Activated naive CD8-positive, alpha-beta T cell treated with anti-CD3 and anti-CD28 coated beads for 36 hours (primary cell): ENCODE measurements around the gene DRD1. TPM values are rescaled to one million over a fixed set of nuclear protein-coding genes. Genes with fewer than 3 reads are reported as not detected.

ENCODE experiments used
- DNase-seq: peaks from one replicate; pipeline ENCODE4 v3.0.0; 2021
- H3K27ac Mint-ChIP-seq: one replicate; pipeline ENCODE4 v1.8.0; 2022; ENCODE audit warnings: mild to moderate bottlenecking, moderate library complexity, mixed read lengths
- H3K27me3 Mint-ChIP-seq: one replicate; pipeline ENCODE4 v1.8.0; 2022; ENCODE audit warnings: mild to moderate bottlenecking, mixed read lengths
- H3K36me3 Mint-ChIP-seq: one replicate; pipeline ENCODE4 v1.8.0; 2021; ENCODE audit warnings: mild to moderate bottlenecking, mixed read lengths
- H3K4me1 Mint-ChIP-seq: one replicate; pipeline ENCODE4 v1.8.0; 2021; ENCODE audit warnings: mixed read lengths
- H3K4me3 Mint-ChIP-seq: one replicate; pipeline ENCODE4 v1.8.0; 2022; ENCODE audit warnings: mild to moderate bottlenecking, moderate library complexity, mixed read lengths
- H3K9me3 Mint-ChIP-seq: one replicate; pipeline ENCODE4 v1.8.0; 2022; ENCODE audit warnings: mixed read lengths
- total RNA-seq, 2 experiments: library from RNA; stranded (reverse); gene quantifications; one replicate each; pipeline ENCODE4 v1.2.3, GENCODE V29; 2021

The DRD1 gene
- total RNA-seq, 2 experiments from 2014 or later = not detected

DNA sequence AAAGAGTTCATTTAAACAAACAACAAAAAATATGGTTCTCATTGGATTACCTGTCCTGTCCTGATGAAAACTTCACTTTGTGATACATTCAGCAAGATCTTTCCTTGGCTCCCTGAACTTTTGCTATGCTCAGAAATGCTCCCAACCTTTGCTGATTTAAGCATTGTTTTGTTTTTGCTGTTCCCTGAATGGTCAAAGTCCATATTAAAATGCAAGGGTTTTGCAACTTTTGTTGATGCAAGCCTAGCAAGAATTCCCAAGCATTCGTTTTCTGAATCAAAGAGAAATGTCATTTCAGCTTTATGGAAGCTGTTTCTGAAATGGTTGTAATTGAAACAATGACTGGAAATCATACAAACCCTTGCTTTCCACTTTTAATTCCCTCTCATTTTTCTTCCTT, 31.3 kb upstream of the DRD1 start:
- peaks cover 33% of the 10 kb centered on the region for H3K4me1 Mint-ChIP-seq
- H3K36me3 Mint-ChIP-seq = peaks cover 15% of the 10 kb centered on the region
- no peaks in the 10 kb centered on the region for H3K27me3 Mint-ChIP-seq
- H3K27ac Mint-ChIP-seq = no peak overlapping the region
- H3K9me3 Mint-ChIP-seq = no peaks in the 10 kb centered on the region
- no peak overlapping the region for H3K4me3 Mint-ChIP-seq
- no peak for DNase-seq

DNA sequence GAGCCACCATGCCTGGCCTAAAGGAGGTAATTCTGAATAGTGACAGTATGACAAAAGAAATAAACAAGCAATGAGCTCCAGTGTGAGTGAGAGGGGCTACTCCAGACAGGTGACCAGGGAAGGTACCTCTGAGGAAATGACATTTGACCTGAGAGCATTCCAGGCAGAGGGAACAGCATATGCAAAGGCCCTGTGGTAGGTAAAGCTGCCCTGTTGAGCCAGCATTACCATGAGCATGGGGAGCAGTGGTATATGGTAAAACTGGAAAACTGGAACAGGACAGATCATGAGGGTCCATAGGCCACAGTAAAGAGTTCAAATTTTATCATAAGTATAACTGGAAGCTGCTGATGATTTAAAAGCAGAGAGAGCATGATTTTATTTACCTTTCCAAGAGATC, 28.4 kb upstream of the DRD1 start:
- H3K9me3 Mint-ChIP-seq = peaks cover 2% of the 10 kb centered on the region
- peaks cover 23% of the 10 kb centered on the region for H3K4me1 Mint-ChIP-seq
- no peaks in the 10 kb centered on the region for H3K36me3 Mint-ChIP-seq
- H3K4me3 Mint-ChIP-seq = no peak overlapping the region
- no peaks in the 10 kb centered on the region for H3K27me3 Mint-ChIP-seq
- peak overlapping the region; percentile 25 for H3K27ac Mint-ChIP-seq
- no peak for DNase-seq

DNA sequence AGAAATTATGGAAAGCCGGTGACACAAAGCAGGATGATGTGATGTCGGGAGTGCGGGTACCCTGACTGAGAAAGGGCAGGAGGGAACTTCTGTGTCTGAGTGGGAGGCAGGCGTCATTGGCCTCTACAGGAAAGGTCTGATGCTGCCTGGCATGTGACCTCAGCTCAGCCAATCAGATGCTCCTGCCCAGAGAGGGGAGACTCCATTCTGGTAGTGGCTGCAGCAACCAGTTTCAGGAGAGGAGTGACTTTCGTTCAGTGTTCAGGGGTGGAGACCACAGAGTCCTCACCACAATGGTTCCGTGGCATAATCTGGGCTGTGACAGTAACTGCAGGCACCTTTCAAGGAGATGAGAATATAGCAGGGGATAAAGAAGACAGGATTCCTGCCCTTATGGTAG, 27.6 kb upstream of the DRD1 start:
- H3K27me3 Mint-ChIP-seq = no peaks in the 10 kb centered on the region
- H3K4me1 Mint-ChIP-seq = peaks cover 20% of the 10 kb centered on the region
- H3K36me3 Mint-ChIP-seq = no peaks in the 10 kb centered on the region
- H3K4me3 Mint-ChIP-seq = no peak overlapping the region
- no peak overlapping the region for H3K27ac Mint-ChIP-seq
- H3K9me3 Mint-ChIP-seq = peaks cover 2% of the 10 kb centered on the region
- peak; percentile 60 for DNase-seq

DNA sequence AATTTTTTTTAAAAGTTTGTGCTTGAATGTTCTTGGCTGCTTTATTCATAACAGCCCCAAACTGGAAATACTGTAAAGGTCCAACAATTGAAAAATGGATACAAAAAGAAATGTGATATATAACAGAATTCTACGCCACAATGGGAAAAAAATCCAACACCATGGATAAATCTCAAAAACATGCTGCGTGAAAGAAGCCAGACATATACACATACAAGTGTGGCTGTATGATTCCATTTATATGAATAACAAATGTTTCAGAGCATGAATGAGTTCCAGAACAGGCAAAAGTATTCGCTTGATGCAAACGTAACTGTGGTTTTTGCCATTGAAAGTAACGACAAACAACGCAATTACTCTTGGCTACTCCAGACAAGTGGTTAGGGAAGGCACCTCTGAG, 27.2 kb upstream of the DRD1 start:
- Mint-ChIP-seq H3K4me1 (peaks cover 17% of the 10 kb centered on the region), H3K27me3 (no peaks in the 10 kb centered on the region), H3K9me3 (peaks cover 2% of the 10 kb centered on the region), H3K36me3 (no peaks in the 10 kb centered on the region), H3K27ac (no peak overlapping the region), H3K4me3 (no peak overlapping the region)
- DNase-seq = no peak

DNA sequence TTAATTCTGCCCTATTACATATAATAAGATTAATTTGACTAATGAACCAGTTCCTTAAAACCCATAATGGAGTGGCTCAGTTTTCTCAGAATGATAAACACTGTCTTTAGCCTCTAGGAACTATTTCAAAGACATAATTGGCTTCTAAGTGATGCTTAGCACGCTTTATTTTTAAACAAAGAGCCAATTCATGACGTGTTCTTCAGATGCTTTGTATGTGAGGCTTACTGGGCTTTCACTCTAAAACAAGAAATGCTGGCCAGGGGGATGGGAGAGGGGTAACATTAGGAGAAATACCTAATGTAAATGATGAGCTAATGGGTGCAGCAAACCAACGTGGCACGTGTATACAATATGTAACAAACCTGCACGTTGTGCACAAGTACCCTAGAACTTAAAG, 26.8 kb upstream of the DRD1 start:
- DNase-seq = no peak
- H3K4me1 Mint-ChIP-seq = peaks cover 17% of the 10 kb centered on the region
- H3K9me3 Mint-ChIP-seq = peaks cover 2% of the 10 kb centered on the region
- H3K27me3 Mint-ChIP-seq = no peaks in the 10 kb centered on the region
- H3K36me3 Mint-ChIP-seq = no peaks in the 10 kb centered on the region
- H3K27ac Mint-ChIP-seq = no peak overlapping the region
- H3K4me3 Mint-ChIP-seq = no peak overlapping the region

DNA sequence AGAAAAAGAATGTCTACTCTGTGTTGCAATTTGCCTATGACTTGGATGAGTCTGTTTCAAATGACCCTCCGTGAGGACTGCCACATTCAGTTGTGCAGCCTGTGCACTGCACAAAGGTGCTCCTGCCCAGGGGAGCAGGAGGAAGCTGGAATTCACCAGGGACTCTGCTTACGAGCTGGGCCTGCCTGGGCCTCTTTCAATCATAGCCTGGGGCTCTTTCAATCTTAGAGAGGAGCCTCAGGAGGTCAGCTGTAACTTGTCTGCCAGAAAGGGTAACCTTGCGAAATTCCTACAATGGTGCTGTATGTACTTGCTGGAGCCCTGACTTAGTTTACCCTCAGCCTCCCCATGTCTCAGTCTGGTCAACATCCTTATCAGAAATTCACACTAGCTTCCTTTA, 25.9 kb upstream of the DRD1 start:
- DNase-seq = no peak
- no peaks in the 10 kb centered on the region for H3K27me3 Mint-ChIP-seq

DNA sequence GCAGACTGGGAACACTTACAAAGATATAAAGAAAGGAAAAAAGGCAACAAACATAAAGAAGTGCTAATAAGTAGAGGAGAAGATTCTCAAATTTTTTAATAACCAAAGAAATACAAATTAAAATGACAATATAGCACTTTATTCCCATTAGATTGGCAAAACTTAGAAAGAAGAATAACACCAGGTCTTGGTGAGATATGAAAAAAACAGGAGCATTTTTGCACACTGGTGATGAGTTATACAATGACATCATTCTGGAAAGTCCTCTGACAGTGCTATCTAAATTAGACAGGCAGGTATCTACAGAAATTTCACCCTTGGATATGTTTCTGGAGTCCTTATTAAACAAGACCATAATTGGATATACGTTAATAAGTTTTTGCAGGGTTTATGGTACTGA, 24.9 kb upstream of the DRD1 start:
- Mint-ChIP-seq H3K27ac (no peak overlapping the region), H3K27me3 (no peaks in the 10 kb centered on the region), H3K4me3 (no peak overlapping the region), H3K9me3 (peaks cover 2% of the 10 kb centered on the region), H3K4me1 (peaks cover 24% of the 10 kb centered on the region), H3K36me3 (no peaks in the 10 kb centered on the region)
- no peak for DNase-seq

More for the DNA sequence above, 25.9 kb upstream of the DRD1 start:
- H3K36me3 Mint-ChIP-seq = no peaks in the 10 kb centered on the region
- H3K9me3 Mint-ChIP-seq = peaks cover 2% of the 10 kb centered on the region
- H3K4me1 Mint-ChIP-seq = peaks cover 19% of the 10 kb centered on the region
- H3K4me3 Mint-ChIP-seq = no peak overlapping the region
- no peak overlapping the region for H3K27ac Mint-ChIP-seq

DNA sequence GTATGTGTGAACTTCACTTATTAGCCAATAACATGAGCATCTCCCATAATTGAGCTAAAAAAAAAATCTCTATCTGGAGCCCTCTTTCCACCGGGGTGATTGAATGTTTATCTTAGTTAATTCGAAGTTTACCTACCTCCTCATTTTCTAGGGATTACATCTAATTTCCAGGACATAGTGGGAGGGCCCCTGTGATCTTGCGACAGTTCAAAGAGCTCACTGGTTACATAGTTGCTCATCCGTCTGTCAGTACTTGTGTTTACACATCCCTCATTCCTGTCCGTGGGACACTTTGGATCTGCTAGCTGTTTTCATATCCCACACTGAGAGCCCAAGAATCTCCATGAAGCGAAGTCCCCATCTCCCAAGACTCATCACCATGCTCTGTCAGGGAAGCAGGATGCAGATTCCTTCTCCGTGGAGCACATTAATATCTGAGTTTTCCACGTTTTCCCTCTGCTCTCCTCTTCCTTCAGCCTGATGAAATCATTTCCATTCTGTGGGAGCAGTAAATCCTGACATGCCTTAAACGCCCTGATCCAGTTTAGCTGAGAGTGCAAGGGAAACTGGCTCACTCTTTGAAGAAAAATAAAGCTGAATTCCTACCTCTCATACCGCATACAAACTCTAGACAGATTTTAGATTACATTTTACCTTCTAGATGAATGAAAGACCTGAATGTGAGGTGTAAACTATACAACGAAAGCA, 24.2 kb upstream of the DRD1 start:
- H3K36me3 Mint-ChIP-seq = no peaks in the 10 kb centered on the region
- no peak overlapping the region for H3K27ac Mint-ChIP-seq
- peaks cover 2% of the 10 kb centered on the region for H3K9me3 Mint-ChIP-seq
- no peak overlapping the region for H3K4me3 Mint-ChIP-seq
- DNase-seq = no peak
- H3K4me1 Mint-ChIP-seq = peaks cover 27% of the 10 kb centered on the region
- no peaks in the 10 kb centered on the region for H3K27me3 Mint-ChIP-seq

DNA sequence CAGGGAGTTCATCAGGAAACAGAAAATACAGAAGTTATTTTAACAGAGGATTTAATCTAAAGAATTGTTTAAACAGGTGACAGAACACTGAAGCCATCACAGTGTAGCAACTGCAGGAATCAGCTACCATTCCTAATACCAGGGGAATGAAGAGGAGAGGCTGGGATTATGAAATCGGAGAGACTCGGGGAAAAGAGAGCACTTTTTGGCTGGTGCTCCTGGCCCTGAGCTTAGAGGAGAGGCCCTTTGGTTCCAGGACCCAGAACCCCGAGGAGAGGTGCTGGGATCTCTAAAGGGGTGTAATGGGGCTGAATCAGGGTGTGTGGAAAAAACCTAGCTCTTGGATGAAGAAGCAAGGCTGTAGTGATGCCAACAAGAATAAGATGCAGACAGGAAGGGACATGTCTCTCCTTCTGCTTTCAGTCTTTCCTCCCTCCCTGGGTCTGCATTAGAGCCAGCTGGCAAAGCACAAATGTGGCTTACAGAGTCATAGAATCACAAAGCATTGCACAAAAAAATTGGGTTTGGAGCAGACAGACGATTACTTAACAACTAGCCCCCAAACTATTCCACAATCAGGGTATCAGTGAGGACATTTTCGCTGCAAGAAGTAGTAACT, 22.8 kb upstream of the DRD1 start:
- Mint-ChIP-seq H3K9me3 (peaks cover 2% of the 10 kb centered on the region), H3K4me1 (peaks cover 25% of the 10 kb centered on the region), H3K27me3 (no peaks in the 10 kb centered on the region), H3K27ac (no peak overlapping the region), H3K4me3 (no peak overlapping the region), H3K36me3 (no peaks in the 10 kb centered on the region)
- no peak for DNase-seq

DNA sequence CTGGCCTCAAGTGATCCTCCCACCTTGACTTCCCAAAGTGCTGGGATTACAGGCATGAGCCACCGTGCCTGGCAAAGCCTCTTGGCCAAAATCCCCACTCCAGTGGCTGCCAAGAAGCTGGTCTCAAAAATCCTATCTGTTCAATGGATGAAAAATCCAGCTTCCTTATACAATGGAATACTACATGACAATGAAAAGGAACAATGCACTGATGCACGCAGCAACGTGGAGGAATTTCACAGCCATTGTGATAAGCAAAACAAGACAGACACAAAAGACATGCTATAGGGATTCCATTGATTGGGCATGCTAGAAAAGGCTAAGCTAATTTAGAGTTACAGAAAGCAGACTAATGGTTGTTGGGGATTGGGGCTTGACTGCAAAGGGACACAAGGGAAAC, 21.3 kb upstream of the DRD1 start:
- Mint-ChIP-seq H3K36me3 (no peaks in the 10 kb centered on the region), H3K4me3 (no peak overlapping the region), H3K27ac (no peak overlapping the region), H3K9me3 (peaks cover 2% of the 10 kb centered on the region), H3K4me1 (peaks cover 20% of the 10 kb centered on the region), H3K27me3 (no peaks in the 10 kb centered on the region)
- DNase-seq = no peak

DNA sequence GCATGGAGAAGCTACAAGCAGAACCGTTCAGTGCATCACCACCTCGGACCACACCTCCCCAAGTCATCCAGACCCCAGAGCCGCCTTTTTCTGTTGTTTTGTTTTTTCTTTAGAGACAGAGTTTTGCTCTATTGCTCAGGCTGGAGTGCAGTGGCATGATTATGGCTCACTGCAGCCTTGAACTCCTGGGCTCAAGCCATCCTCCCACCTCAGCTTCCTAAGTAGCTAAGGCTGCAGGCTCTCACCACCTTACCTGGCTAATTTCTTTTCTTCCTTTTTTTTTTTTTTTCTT, 20.9 kb upstream of the DRD1 start:
- peaks cover 2% of the 10 kb centered on the region for H3K9me3 Mint-ChIP-seq
- H3K27ac Mint-ChIP-seq = no peak overlapping the region
- H3K27me3 Mint-ChIP-seq = no peaks in the 10 kb centered on the region
- H3K4me3 Mint-ChIP-seq = no peak overlapping the region
- no peaks in the 10 kb centered on the region for H3K36me3 Mint-ChIP-seq
- peaks cover 23% of the 10 kb centered on the region for H3K4me1 Mint-ChIP-seq
- DNase-seq = no peak

DNA sequence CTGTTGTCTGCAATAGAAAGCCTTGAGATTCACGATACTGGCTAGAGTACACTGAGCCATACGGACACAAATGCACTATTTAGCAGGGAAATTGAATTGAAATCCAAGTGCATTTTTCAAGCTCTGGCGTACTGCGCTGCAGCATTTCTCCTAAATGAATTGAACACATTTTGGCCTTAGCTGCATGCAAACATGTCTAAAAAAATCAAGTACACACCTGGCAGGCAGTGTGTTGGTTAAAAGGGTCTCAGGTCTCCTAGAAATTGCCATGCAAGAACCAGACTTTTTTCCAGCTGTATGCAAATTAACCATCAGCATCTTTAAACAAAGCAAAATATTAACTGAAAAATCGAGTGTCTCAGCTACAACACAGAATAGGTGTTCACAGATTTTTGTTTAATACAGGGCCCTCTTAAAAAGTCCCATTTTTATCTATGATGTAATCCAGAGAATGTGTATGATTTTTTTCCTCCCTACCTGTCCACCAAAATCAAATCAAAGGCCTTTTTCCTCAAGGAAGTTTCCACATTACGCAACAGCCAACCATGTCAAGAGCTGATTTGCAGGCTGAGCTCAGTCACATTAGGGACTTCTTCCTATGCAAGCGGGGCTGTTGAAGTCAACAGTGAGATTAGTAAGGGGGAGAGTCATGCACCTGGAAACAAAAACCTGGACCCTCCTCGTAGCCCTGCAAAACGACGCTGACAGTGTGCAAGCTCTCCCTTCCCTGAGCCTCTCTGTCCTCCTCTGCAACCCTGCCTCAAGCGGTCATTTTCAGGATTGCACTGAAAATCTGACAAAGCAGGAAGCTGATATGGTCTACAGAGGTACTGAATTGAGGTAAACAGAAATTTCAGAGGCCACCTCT, 20.3 kb upstream of the DRD1 start:
- Mint-ChIP-seq H3K27ac (no peak overlapping the region), H3K27me3 (no peaks in the 10 kb centered on the region), H3K36me3 (no peaks in the 10 kb centered on the region), H3K4me1 (peaks cover 23% of the 10 kb centered on the region), H3K9me3 (peaks cover 2% of the 10 kb centered on the region), H3K4me3 (no peak overlapping the region)
- peak; percentile 69 for DNase-seq

DNA sequence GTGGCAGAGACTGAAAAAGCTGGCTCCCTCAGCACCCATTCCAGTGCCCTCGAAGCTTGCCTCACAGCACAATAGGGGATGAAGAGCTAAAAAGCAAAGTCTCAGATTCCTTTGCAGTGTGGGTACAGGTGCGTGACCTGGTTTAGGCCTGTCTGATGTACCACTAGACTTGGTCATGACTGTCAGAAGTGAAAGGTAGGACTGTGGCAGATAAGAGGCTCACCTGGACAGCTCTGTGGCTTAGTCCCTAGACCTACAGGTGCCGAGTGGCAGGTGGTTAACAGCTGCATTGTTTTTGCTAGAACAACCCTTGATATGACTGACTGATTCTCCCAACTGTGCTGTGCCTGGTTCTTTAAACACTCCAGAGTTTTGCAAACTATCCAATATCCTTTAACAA, 19.7 kb upstream of the DRD1 start:
- no peak overlapping the region for H3K4me3 Mint-ChIP-seq
- peaks cover 25% of the 10 kb centered on the region for H3K4me1 Mint-ChIP-seq
- H3K27ac Mint-ChIP-seq = no peak overlapping the region
- peaks cover under 1% of the 10 kb centered on the region for H3K9me3 Mint-ChIP-seq
- no peaks in the 10 kb centered on the region for H3K27me3 Mint-ChIP-seq
- H3K36me3 Mint-ChIP-seq = no peaks in the 10 kb centered on the region
- DNase-seq = no peak

DNA sequence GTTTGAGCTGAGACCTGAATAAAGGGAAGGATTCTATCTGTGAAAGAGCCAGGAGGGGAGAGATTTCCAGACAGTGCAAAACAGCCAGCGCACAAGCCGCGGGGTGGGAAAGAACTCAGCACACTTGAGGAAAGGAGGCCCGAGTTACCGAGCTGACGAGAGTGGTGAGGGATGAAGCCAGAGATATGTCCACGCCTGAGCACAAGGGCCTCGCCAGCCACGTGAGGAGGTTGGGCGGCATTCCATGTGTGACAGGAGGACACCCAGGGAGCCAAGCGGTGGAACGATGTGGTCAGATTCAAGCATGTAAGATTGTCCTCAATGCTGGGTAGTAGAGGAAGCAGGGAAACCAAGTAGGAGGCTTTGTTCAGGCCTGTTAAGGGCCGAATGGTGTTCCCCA, 17.4 kb upstream of the DRD1 start:
- no peak overlapping the region for H3K27ac Mint-ChIP-seq
- DNase-seq = no peak
- peaks cover 31% of the 10 kb centered on the region for H3K4me1 Mint-ChIP-seq
- no peaks in the 10 kb centered on the region for H3K27me3 Mint-ChIP-seq
- H3K4me3 Mint-ChIP-seq = no peak overlapping the region
- no peaks in the 10 kb centered on the region for H3K9me3 Mint-ChIP-seq
- H3K36me3 Mint-ChIP-seq = no peaks in the 10 kb centered on the region

DNA sequence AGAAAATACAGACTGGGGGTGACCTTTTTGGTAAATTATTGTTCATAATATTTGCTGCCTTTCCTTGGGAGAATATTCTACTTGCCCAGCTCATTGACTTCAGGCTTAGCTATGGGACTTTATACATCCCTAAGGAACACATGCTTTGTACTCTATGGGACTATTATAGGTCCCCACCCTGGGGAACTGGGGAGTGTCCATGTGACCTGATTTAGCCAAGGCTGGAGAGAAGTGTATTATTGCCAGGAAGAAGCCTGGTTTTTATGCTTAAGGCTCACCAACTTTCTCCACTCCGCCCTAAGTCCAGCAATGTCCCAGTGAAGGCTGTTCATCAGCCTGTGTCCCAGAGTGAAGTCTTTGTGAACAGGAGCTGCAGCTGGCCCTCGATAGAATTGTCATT, 16.6 kb upstream of the DRD1 start:
- Mint-ChIP-seq H3K4me1 (peaks cover 24% of the 10 kb centered on the region), H3K27me3 (peaks cover 5% of the 10 kb centered on the region), H3K4me3 (no peak overlapping the region), H3K36me3 (no peaks in the 10 kb centered on the region), H3K9me3 (no peaks in the 10 kb centered on the region), H3K27ac (no peak overlapping the region)
- DNase-seq = no peak

DNA sequence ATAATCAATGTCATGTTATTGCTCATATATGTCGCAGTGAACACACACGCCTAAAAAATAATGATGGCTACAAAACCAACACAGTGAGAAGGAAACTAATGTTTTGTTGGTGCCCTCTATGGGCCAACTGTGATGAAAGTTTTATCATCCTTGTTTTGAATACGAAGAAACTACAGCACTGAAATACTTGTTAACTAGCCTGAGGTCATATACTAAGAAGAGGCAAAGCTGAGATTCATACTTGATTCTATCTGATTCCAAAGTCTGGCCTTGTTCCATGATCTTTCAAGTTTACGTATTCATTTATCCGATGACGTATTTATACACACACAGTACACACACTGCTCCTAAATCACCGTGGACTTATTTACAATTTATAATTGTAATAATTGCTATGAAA, 16.1 kb upstream of the DRD1 start:
- H3K36me3 Mint-ChIP-seq = no peaks in the 10 kb centered on the region
- DNase-seq = no peak
- peaks cover 9% of the 10 kb centered on the region for H3K27me3 Mint-ChIP-seq
- no peaks in the 10 kb centered on the region for H3K9me3 Mint-ChIP-seq
- H3K4me1 Mint-ChIP-seq = peaks cover 22% of the 10 kb centered on the region
- H3K27ac Mint-ChIP-seq = no peak overlapping the region
- no peak overlapping the region for H3K4me3 Mint-ChIP-seq
